H1 (cell line): ENCODE results near the gene SOS1. TPM values are rescaled to one million over a fixed set of nuclear protein-coding genes. Genes with fewer than 3 reads are reported as not detected.

Source experiments
- EP300 ChIP-seq, 2 experiments: IDR thresholded peaks; 1 replicate in 1 of 2; 2 replicates in 1 of 2; pipeline ENCODE4 v1.6.1; 2011 to 2012; ENCODE audit warnings: low read depth in 2 of 2, low read length in 2 of 2, mild to moderate bottlenecking in 2 of 2, borderline replicate concordance in 1 of 2, inconsistent platforms in 1 of 2, moderate library complexity in 1 of 2
- polyA plus RNA-seq, 7 experiments: library from polyadenylated mRNA; depleted of rRNA in 3 of 7; stranded (reverse) in 5 of 7; unstranded in 2 of 7; fragments of >200 nt in 5 of 7; fragments of 200-250 nt in 2 of 7; gene quantifications; 1 replicate in 5 of 7; 2 replicates in 1 of 7; 4 replicates in 1 of 7; pipeline versions ENCODE4 v1.2.1 to v1.2.3, GENCODE V29; 2011 to 2013; ENCODE audit warnings: missing spikeins in 2 of 7, mixed read lengths in 2 of 7
- total RNA-seq: library from RNA; stranded (reverse); fragmentation: NEBNext Ultra II Directional; extraction: Animal tissue kit (Norgen Biotek cat#: 25700); gene quantifications from 2 replicates; pipeline ENCODE4 v1.2.1, GENCODE V29; 2021

The SOS1 gene
- total and polyA plus RNA-seq, 2 of the 8 experiments (the other 6 are each of a cell fraction or from before 2014, with no cell fraction given), result 25.7 to 27.0 TPM

GRCh38 chr2:39033980-39034379 is 86.9 kb downstream of the SOS1 start (continued):
- no peak for TF ChIP-seq EP300 (IDR thresholded peaks at IDR 0.05; ENCODE audit: borderline replicate concordance in 1 of 2, low read depth in 2 of 2, low read length in 2 of 2)
